Vagina (tissue), 2 donors: ENCODE measurements around the gene SAMD9. TPM values are rescaled to one million over a fixed set of nuclear protein-coding genes. Genes with fewer than 3 reads are reported as not detected.

Experiments
- DNase-seq, 2 donors: peaks; one replicate each; pipeline ENCODE4 v3.0.0-alpha.2; 2017; ENCODE audit errors: extremely low spot score in 2 of 2
- H3K27ac ChIP-seq: fragments of 200-600 bp; sonication (generic); one replicate; pipeline ENCODE4 v1.5.1; 2019
- H3K27me3 ChIP-seq: fragments of 200-600 bp; sonication (generic); one replicate; pipeline ENCODE4 v1.5.1; 2019
- H3K36me3 ChIP-seq, 2 donors: fragments of 200-600 bp; sonication (generic); one replicate each; pipeline ENCODE4 v1.5.1; 2017 to 2019
- H3K4me1 ChIP-seq: fragments of 200-600 bp; sonication (generic); one replicate; pipeline ENCODE4 v1.5.1; 2019
- H3K4me3 ChIP-seq, 2 donors: fragments of 200-600 bp; sonication (generic); 1 replicate in 1 of 2; 2 replicates in 1 of 2; pipeline ENCODE4 v1.5.1; 2016 to 2019
- H3K9me3 ChIP-seq: fragments of 200-600 bp; sonication (generic); one replicate; pipeline ENCODE4 v1.5.1; 2019
- POLR2A ChIP-seq, 2 donors: fragments of 450-650 bp; IDR thresholded peaks; one replicate each; pipeline ENCODE4 v1.6.1; 2017; ENCODE audit warnings: antibody characterized with exemption in 2 of 2, mild to moderate bottlenecking in 2 of 2, moderate library complexity in 2 of 2
- POLR2AphosphoS5 ChIP-seq, 2 donors: sonication (generic); formaldehyde crosslinking; IDR thresholded peaks; one replicate each; pipeline ENCODE4 v1.9.0; 2017; ENCODE audit warnings: antibody characterized with exemption in 2 of 2, mild to moderate bottlenecking in 2 of 2, low read depth in 1 of 2; ENCODE audit not compliant: insufficient read depth in 1 of 2
- intact Hi-C: fragments of 100-400 bp; cut with DNase I; formaldehyde crosslinking; loops from one replicate; pipeline ENCODE4 v1.15.1; 2023
- total RNA-seq: library from RNA; depleted of rRNA; stranded (reverse); fragments of >200 nt; gene quantifications from one replicate; pipeline ENCODE4 v1.2.3, GENCODE V29; 2016
- TF ChIP-seq, protein P1 (sequence below), 3 experiments: fragments of 450-650 bp in 2 of 3; fragments of 200-600 bp in 1 of 3; sonication (generic) in 1 of 3; IDR thresholded peaks; one replicate each; pipeline ENCODE4 v1.5.1; 2017 to 2019; ENCODE audit warnings: antibody characterized with exemption in 3 of 3, mild to moderate bottlenecking in 2 of 3, moderate library complexity in 2 of 3

The SAMD9 gene
- total RNA-seq, 1 donor from 2014 or later: 9.3 TPM

DNA sequence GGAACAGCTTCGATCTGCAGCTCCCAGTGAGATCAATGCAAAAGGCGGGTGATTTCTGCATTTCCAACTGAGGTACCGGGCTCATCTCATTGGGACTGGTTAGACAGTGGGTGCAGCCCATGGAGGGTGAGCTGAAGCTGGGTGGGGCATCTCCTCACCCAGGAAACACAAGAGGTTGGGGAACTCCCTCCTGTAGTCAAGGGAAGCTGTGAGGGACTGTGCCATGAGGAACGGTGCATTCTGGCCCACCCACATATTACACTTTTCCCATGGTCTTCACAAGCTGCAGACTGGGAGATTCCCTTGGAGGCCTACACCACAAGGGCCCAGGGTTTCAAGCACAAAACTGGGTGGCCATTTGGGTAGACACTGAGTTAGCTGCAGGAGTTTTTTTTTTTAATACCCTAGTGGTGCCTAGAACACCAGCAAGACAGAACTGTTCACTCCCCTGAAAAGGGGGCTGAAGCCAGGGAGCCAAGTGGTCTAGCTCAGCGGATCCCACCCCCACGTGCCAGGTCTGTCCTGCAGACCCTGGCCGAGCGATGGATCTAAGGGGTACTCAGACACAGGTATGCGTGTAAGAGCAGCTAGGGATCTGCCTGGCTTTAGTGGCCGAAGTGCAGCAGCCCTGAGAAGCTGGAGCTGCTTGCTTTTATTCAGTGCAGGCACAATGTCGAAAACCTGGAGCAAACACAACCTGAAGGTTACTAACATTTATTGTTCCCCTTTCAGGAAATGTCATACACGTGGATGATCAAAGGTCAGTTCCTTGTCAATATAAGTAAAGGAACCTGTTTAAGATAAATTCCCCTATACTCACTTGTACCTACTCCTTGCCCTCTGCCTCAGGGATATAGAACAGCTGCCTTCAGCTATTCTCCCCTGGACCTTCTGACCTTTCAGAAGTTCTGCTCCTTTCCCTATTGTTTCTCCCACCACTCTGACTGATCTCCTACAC, 3.1 kb upstream of the SAMD9 start:
- H3K27me3 ChIP-seq: no peaks in the 10 kb centered on the region
- no peaks in the 10 kb centered on the region for H3K36me3 ChIP-seq
- no peak overlapping the region for H3K27ac ChIP-seq
- H3K4me1 ChIP-seq: peaks cover 31% of the 10 kb centered on the region
- DNase-seq: no peak
- H3K4me3 ChIP-seq: no peak overlapping the region
- no peaks in the 10 kb centered on the region for H3K9me3 ChIP-seq
- intact Hi-C loops: no loop called here
- TF ChIP-seq, protein P1, sequence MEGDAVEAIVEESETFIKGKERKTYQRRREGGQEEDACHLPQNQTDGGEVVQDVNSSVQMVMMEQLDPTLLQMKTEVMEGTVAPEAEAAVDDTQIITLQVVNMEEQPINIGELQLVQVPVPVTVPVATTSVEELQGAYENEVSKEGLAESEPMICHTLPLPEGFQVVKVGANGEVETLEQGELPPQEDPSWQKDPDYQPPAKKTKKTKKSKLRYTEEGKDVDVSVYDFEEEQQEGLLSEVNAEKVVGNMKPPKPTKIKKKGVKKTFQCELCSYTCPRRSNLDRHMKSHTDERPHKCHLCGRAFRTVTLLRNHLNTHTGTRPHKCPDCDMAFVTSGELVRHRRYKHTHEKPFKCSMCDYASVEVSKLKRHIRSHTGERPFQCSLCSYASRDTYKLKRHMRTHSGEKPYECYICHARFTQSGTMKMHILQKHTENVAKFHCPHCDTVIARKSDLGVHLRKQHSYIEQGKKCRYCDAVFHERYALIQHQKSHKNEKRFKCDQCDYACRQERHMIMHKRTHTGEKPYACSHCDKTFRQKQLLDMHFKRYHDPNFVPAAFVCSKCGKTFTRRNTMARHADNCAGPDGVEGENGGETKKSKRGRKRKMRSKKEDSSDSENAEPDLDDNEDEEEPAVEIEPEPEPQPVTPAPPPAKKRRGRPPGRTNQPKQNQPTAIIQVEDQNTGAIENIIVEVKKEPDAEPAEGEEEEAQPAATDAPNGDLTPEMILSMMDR (IDR thresholded peaks at IDR 0.05): no peak
- TF ChIP-seq POLR2A (IDR thresholded peaks at IDR 0.05) (no peak), POLR2AphosphoS5 (IDR thresholded peaks at IDR 0.05; ENCODE audit: insufficient read depth in 1 of 2, low read depth in 1 of 2) (no peak)

DNA sequence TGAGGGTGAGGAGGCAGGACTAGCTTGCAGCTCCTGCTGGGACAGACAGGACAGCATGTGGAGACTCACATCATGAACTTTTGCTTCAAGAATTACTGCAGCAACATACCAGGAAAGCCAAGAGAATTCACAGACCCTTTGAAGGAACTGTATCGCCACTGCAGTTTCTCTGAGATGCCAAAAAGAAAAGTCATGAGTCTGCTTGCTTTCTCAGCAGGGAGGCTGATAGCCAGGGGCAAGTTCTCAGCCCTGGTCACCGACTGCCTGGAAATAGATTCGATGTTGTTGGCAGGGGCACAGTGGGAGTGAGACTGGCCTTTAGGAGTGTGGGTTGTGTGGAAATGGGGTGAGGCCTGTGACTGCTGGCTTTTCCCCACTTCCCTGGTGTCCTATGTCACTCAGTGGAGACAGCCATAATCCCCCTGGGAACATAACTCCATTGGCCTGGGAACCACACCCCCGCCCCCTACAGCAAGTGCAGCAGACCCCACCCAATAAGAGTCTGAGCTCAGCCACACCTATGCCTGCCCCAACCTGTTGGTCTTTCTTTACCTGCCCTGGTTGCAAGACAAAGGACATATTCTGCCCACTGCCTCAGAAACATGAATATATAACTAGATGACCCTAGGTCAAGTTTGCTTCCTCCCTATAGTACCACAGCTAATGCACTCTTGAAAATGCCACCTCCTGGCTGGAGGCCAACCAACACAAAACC, 1.6 kb upstream of the SAMD9 start:
- DNase-seq: no peak
- H3K36me3 ChIP-seq: no peaks in the 10 kb centered on the region
- no peak overlapping the region for H3K4me3 ChIP-seq
- H3K9me3 ChIP-seq: no peaks in the 10 kb centered on the region
- no peak for TF ChIP-seq POLR2A (IDR thresholded peaks at IDR 0.05)
- no peak for TF ChIP-seq POLR2AphosphoS5 (IDR thresholded peaks at IDR 0.05; ENCODE audit: insufficient read depth in 1 of 2, low read depth in 1 of 2)
- TF ChIP-seq, protein P1 (IDR thresholded peaks at IDR 0.05): no peak
- no peaks in the 10 kb centered on the region for H3K27me3 ChIP-seq
- no peak overlapping the region for H3K27ac ChIP-seq
- intact Hi-C loops: no loop called here
- peaks cover 39% of the 10 kb centered on the region for H3K4me1 ChIP-seq

DNA sequence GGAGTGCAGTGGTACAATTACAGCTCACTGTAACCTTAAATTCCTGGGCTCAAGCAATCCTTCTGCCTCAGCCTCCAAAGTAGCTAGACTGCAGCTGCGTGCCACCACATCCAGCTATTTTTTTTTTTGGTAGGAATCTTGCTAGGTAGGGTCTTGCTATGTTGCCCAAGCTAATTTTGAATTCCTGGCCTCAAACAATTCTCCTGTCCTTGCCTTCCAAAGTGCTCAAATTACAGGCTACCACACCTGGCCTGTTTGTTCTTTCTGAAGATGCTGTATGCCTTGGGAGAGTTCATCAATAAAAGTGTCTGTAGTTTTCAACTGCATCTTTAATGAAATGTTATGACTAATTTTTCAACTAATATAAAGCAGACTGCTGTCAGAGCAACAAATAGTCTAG, 452 bp downstream of the SAMD9 start:
- DNase-seq: no peak
- intact Hi-C loops: no loop called here
- Histone ChIP-seq H3K4me3 (peak overlapping the region; percentile 40 to 47), H3K27me3 (no peaks in the 10 kb centered on the region), H3K4me1 (peaks cover 39% of the 10 kb centered on the region), H3K36me3 (peaks cover 0 to 11% of the 10 kb centered on the region in 2 donors), H3K9me3 (no peaks in the 10 kb centered on the region), H3K27ac (peak overlapping the region; percentile 72)
- TF ChIP-seq POLR2AphosphoS5 (IDR thresholded peaks at IDR 0.05; ENCODE audit: insufficient read depth in 1 of 2, low read depth in 1 of 2): no peak
- no peak for TF ChIP-seq POLR2A (IDR thresholded peaks at IDR 0.05)
- TF ChIP-seq, protein P1 (IDR thresholded peaks at IDR 0.05): no peak

DNA sequence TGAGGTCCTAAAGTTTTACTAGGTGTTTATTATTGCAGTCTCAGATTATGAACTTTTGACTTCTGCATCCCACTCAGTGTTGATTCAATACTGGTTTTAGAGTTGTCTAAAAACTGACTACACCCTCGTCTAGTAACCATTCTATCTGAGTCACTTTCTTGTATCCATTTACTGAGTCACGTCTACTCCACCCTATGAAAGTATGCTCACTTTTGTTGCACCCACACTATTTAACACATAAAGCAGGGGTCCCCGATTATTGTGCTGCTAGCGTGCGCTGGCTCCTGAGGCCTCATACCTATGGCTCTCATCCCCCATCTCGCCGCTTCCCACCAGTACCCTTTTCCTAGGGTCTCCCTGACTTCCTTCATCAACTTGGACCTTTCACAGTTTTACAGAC, 2.0 kb downstream of the SAMD9 start:
- intact Hi-C loops: no loop called here
- Histone ChIP-seq H3K4me3 (peak overlapping the region; percentile 40 to 47), H3K4me1 (peaks cover 39% of the 10 kb centered on the region)

More for the DNA sequence above, 2.0 kb downstream of the SAMD9 start:
- Histone ChIP-seq H3K27me3 (no peaks in the 10 kb centered on the region), H3K36me3 (peaks cover 0 to 17% of the 10 kb centered on the region in 2 donors), H3K9me3 (peaks cover 5% of the 10 kb centered on the region), H3K27ac (no peak overlapping the region)
- no peak for DNase-seq
- TF ChIP-seq POLR2AphosphoS5 (IDR thresholded peaks at IDR 0.05; ENCODE audit: insufficient read depth in 1 of 2, low read depth in 1 of 2): no peak
- no peak for TF ChIP-seq POLR2A (IDR thresholded peaks at IDR 0.05)
- TF ChIP-seq, protein P1 (IDR thresholded peaks at IDR 0.05): no peak
